ENCODE results near the gene SSRP1. TPM values are rescaled to one million over a fixed set of nuclear protein-coding genes. Genes with fewer than 3 reads are reported as not detected.

The SSRP1 gene
- total RNA-seq, 1 donor from 2014 or later = 99.4 TPM

DNA sequence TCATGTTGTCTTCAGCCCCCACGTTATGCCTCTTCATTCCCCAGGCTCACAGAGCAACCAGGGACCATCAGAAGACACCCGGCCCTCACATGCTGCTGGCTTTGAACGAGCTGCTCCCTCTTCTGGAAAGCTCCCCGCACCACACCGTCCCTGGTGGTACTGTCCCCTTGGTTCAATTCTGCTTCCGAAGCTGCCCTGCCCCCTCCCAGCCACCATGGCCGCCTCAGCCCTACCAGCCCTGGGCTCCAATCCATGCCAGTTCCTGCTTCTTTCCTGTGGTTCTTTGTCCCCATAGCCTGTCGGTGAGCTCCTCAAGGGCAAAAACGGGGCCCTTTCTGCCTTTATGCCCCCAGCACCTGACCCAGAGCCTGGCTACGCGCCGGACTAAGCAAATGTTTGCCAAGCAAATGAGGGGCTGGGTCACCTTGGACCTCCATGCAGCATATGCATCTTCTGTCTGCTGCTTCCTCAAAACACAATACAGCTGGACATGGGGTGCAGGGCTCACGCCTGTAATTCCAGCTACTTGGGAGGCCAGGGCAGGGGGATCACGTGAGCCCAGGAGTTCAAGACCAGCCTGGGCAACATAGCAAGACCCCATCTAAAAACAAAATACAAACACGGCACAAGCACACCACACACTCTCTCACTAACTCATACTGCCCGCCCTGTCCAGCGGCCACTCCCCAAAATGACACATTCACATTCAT is 32.3 kb downstream of the SSRP1 start:
- TF ChIP-seq, protein P1, sequence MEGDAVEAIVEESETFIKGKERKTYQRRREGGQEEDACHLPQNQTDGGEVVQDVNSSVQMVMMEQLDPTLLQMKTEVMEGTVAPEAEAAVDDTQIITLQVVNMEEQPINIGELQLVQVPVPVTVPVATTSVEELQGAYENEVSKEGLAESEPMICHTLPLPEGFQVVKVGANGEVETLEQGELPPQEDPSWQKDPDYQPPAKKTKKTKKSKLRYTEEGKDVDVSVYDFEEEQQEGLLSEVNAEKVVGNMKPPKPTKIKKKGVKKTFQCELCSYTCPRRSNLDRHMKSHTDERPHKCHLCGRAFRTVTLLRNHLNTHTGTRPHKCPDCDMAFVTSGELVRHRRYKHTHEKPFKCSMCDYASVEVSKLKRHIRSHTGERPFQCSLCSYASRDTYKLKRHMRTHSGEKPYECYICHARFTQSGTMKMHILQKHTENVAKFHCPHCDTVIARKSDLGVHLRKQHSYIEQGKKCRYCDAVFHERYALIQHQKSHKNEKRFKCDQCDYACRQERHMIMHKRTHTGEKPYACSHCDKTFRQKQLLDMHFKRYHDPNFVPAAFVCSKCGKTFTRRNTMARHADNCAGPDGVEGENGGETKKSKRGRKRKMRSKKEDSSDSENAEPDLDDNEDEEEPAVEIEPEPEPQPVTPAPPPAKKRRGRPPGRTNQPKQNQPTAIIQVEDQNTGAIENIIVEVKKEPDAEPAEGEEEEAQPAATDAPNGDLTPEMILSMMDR (IDR thresholded peaks at IDR 0.05) = no peak
- Mint-ChIP-seq H3K4me3 (ENCODE audit: unreplicated experiment) (no peak overlapping the region), H3K36me3 (ENCODE audit: unreplicated experiment) (peaks cover 54% of the 10 kb centered on the region), H3K9me3 (ENCODE audit: unreplicated experiment) (peaks cover 4% of the 10 kb centered on the region), H3K27me3 (ENCODE audit: unreplicated experiment) (no peaks in the 10 kb centered on the region), H3K4me1 (ENCODE audit: unreplicated experiment) (peaks cover 26% of the 10 kb centered on the region), H3K27ac (ENCODE audit: unreplicated experiment) (no peak overlapping the region)
- DNase-seq (ENCODE audit: extremely low spot score, unreplicated experiment) = no peak

DNA sequence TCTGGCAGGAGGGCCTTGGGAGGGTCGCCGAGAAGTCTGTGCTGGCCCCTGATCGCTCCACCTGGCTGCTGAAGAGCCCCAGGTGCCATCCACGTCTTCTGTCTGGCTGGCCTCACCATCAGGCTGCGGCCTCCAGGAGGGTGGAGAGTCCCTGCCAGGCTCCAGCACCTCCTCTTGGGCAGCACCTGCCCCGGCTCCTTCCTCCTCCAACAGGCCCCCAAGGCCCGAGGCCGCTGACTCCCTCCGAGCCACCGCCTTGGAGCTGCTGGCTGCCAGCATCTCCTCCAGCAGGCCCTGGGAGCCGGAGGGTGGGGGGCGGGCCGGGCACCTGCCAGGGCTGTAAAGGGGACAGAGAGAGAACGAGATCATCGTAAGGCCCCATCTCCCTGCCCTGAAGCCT is 33.2 kb downstream of the SSRP1 start:
- no peak overlapping the region for H3K4me3 Mint-ChIP-seq (ENCODE audit: unreplicated experiment)
- H3K27me3 Mint-ChIP-seq (ENCODE audit: unreplicated experiment) = no peaks in the 10 kb centered on the region
- no peak overlapping the region for H3K27ac Mint-ChIP-seq (ENCODE audit: unreplicated experiment)
- H3K4me1 Mint-ChIP-seq (ENCODE audit: unreplicated experiment) = peaks cover 19% of the 10 kb centered on the region
- H3K9me3 Mint-ChIP-seq (ENCODE audit: unreplicated experiment) = peaks cover 4% of the 10 kb centered on the region
- TF ChIP-seq, protein P1 (IDR thresholded peaks at IDR 0.05) = no peak
- peaks cover 55% of the 10 kb centered on the region for H3K36me3 Mint-ChIP-seq (ENCODE audit: unreplicated experiment)
- DNase-seq (ENCODE audit: extremely low spot score, unreplicated experiment) = no peak

DNA sequence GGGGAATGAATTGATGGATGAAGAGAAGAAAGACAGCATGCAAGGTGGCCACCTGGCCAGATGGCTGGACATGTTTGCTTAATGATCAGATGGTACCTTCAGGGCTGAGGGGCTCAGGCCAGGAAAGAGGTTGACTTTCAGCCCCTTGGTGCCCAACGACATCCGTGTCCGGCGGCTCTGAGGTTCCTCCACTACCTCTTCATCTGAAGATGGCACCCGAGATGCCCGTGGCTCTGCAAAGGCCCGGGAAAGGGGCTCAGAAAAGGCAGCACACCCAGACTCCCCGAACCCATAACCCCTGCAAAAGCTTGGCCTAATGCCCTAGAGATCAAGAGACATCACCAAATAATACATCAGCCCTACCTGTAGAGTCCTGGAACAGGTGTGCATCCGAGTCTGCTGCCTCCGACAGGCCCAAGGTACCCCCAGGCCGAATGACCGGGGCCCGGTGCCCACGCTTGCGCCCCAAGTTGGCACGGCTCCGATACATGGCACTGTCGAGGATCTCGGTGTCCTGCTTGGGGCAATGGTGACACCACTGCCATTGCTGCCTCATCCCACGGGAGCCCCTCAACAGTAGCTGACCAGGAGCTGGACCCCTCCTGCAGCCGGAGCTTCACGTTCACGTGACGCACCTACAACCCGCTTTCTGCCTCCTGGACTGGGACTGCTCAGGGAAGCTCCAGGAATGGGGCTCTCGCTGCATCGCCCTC is 33.8 kb downstream of the SSRP1 start:
- H3K4me1 Mint-ChIP-seq (ENCODE audit: unreplicated experiment) = peaks cover 13% of the 10 kb centered on the region
- no peak overlapping the region for H3K4me3 Mint-ChIP-seq (ENCODE audit: unreplicated experiment)
- H3K27ac Mint-ChIP-seq (ENCODE audit: unreplicated experiment) = no peak overlapping the region
- H3K36me3 Mint-ChIP-seq (ENCODE audit: unreplicated experiment) = peaks cover 56% of the 10 kb centered on the region
- no peaks in the 10 kb centered on the region for H3K27me3 Mint-ChIP-seq (ENCODE audit: unreplicated experiment)
- H3K9me3 Mint-ChIP-seq (ENCODE audit: unreplicated experiment) = peaks cover 4% of the 10 kb centered on the region
- TF ChIP-seq, protein P1 (IDR thresholded peaks at IDR 0.05) = no peak
- DNase-seq (ENCODE audit: extremely low spot score, unreplicated experiment) = no peak

DNA sequence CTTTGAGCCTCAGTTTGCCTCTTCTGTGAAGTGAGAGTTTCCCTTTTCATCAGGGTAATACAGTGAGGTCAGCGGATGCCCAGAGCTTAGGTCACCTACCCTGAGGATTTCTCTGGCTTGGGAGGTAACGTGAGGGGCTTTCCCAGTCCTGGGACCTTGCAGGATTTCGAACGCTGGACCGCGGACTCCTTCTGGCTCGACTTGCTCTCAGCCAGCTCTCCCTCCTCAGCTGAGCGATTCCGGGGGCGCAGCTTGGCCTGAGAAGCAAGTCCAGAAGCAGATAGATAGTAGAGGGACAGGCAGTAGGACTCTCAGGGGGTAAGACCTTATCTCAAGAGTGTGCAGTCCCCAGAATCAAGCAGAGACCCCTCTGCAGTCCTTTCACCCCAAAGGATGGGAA is 34.9 kb downstream of the SSRP1 start:
- H3K4me1 Mint-ChIP-seq (ENCODE audit: unreplicated experiment) = peaks cover 8% of the 10 kb centered on the region
- H3K4me3 Mint-ChIP-seq (ENCODE audit: unreplicated experiment) = no peak overlapping the region
- no peak for DNase-seq (ENCODE audit: extremely low spot score, unreplicated experiment)
- peaks cover 57% of the 10 kb centered on the region for H3K36me3 Mint-ChIP-seq (ENCODE audit: unreplicated experiment)
- no peaks in the 10 kb centered on the region for H3K27me3 Mint-ChIP-seq (ENCODE audit: unreplicated experiment)
- TF ChIP-seq, protein P1 (IDR thresholded peaks at IDR 0.05) = no peak
- no peak overlapping the region for H3K27ac Mint-ChIP-seq (ENCODE audit: unreplicated experiment)
- peaks cover 4% of the 10 kb centered on the region for H3K9me3 Mint-ChIP-seq (ENCODE audit: unreplicated experiment)

DNA sequence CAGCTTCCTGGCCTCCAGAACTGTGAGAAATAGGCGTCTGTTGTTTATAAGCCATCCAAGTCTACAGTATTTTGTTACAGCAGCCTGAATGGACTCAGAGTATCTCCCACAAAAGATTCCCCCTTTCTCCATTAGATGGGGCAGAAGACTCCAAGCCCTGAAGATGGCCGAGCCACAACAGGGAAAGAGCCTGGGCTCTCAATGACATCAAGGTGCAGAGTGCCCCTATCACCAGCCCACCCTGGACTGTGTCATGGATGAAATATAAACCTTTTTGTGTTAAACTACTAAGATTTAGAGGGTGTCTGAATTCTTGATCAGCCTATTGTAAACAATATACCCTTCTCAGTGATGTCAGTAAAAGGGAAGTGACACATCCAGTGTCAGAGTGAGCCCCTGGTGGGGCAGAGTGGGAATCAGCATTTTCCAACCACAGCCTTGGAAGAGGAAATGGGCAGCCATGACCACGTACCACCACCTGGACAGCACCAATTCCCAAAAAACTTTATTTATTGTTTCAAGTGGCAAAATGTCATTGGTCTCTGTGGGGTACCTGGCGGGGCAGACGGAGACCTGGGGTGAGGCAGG is 36.4 kb downstream of the SSRP1 start:
- Mint-ChIP-seq H3K9me3 (ENCODE audit: unreplicated experiment) (peaks cover 4% of the 10 kb centered on the region), H3K36me3 (ENCODE audit: unreplicated experiment) (peaks cover 57% of the 10 kb centered on the region), H3K27me3 (ENCODE audit: unreplicated experiment) (no peaks in the 10 kb centered on the region), H3K4me3 (ENCODE audit: unreplicated experiment) (no peak overlapping the region), H3K27ac (ENCODE audit: unreplicated experiment) (no peak overlapping the region), H3K4me1 (ENCODE audit: unreplicated experiment) (peaks cover 18% of the 10 kb centered on the region)
- TF ChIP-seq, protein P1 (IDR thresholded peaks at IDR 0.05) = no peak
- no peak for DNase-seq (ENCODE audit: extremely low spot score, unreplicated experiment)

Data from osteocyte (in vitro differentiated cells).